Esophagus squamous epithelium (tissue), 4 donors: ENCODE measurements around the gene PGBD5.

ENCODE experiments used
- POLR2A ChIP-seq, 4 donors: fragments of 450-650 bp; IDR thresholded peaks; one replicate each; pipeline ENCODE4 v1.6.1; 2017; ENCODE audit warnings: antibody characterized with exemption in 4 of 4, mild to moderate bottlenecking in 4 of 4, moderate library complexity in 3 of 4
- TF ChIP-seq, protein P1 (sequence below), 6 experiments: fragments of 450-650 bp in 4 of 6; fragments of 200-600 bp in 2 of 6; sonication (generic) in 2 of 6; IDR thresholded peaks; one replicate each; pipeline ENCODE4 v1.5.1; 2016 to 2019; ENCODE audit warnings: antibody characterized with exemption in 6 of 6, mild to moderate bottlenecking in 4 of 6, moderate library complexity in 4 of 6

DNA sequence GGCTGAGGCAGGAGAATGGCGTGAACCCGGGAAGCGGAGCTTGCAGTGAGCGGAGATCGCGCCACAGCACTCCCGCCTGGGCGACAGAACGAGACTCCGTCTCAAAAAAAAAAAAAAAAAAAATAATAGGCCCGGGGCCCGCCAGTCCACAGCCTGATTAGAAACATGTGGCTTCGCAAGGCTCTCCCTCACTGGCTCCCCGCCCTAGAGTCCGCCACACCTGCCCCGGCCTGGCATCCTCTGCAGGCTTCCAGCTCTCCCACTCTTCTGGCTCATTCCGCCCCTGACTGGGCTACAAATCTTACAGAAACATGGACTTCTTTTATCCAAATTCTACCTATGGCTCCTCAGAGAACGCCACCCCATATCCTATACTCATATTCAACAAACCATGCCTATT is 32.4 kb downstream of the PGBD5 start:
- TF ChIP-seq, protein P1, sequence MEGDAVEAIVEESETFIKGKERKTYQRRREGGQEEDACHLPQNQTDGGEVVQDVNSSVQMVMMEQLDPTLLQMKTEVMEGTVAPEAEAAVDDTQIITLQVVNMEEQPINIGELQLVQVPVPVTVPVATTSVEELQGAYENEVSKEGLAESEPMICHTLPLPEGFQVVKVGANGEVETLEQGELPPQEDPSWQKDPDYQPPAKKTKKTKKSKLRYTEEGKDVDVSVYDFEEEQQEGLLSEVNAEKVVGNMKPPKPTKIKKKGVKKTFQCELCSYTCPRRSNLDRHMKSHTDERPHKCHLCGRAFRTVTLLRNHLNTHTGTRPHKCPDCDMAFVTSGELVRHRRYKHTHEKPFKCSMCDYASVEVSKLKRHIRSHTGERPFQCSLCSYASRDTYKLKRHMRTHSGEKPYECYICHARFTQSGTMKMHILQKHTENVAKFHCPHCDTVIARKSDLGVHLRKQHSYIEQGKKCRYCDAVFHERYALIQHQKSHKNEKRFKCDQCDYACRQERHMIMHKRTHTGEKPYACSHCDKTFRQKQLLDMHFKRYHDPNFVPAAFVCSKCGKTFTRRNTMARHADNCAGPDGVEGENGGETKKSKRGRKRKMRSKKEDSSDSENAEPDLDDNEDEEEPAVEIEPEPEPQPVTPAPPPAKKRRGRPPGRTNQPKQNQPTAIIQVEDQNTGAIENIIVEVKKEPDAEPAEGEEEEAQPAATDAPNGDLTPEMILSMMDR (IDR thresholded peaks at IDR 0.05), result no peak
- TF ChIP-seq POLR2A (IDR thresholded peaks at IDR 0.05), result no peak
